ENCODE data around the gene DAB2IP. TPM values are rescaled to one million over a fixed set of nuclear protein-coding genes. Genes with fewer than 3 reads are reported as not detected.

Gene DAB2IP
- total and polyA plus RNA-seq, 2 donors (not counting 1 experiment from before 2014, with no cell fraction given): 14.6 to 16.5 TPM

- H3K4me1 ChIP-seq (ENCODE audit: control insufficient read depth, extremely low read depth, insufficient read depth, low read length): peaks cover 6% of the 10 kb centered on the region
- H3K4me2 ChIP-seq (ENCODE audit: extremely low read depth, insufficient read depth, low read length): no peak overlapping the region
- no peak for DNase-seq (ENCODE audit: low read depth in 2 of 2)
- H4K20me1 ChIP-seq (ENCODE audit: control insufficient read depth, extremely low read depth, insufficient read depth, low read length): no peaks in the 10 kb centered on the region
- TF ChIP-seq EZH2 (IDR thresholded peaks at IDR 0.05; ENCODE audit: low read length, missing control alignments): no peak
- no peak for TF ChIP-seq CTCF (conservative IDR thresholded peaks at IDR 0.05 in 1 of 2, IDR thresholded peaks at IDR 0.05 in 1 of 2; ENCODE audit: low read depth in 1 of 2, low read length in 2 of 2)
- H3K4me3 ChIP-seq (replicated peaks in 1 of 4; ENCODE audit: control extremely low read depth in 1 of 4, insufficient read depth in 1 of 4, low read depth in 3 of 4, low read length in 4 of 4): no peak overlapping the region
- H2AFZ ChIP-seq (ENCODE audit: low read length): no peak overlapping the region
- no peak overlapping the region for H3K9ac ChIP-seq (ENCODE audit: insufficient read depth, low read length)
- H3K27ac ChIP-seq (ENCODE audit: insufficient read depth, low read length): no peak overlapping the region
- H3K36me3 ChIP-seq (ENCODE audit: control insufficient read depth, insufficient read depth, low read length): no peaks in the 10 kb centered on the region
- no peaks in the 10 kb centered on the region for H3K79me2 ChIP-seq (ENCODE audit: control insufficient read depth, insufficient read depth, low read length)
- peaks cover 10% of the 10 kb centered on the region for H3K27me3 ChIP-seq (ENCODE audit: control insufficient read depth, insufficient read depth, low read length)
- no peaks in the 10 kb centered on the region for H3K9me3 ChIP-seq (ENCODE audit: control insufficient read depth, insufficient read depth, low read depth, low read length)
Measured at GRCh38 chr9:121604654-121605053, 46.8 kb upstream of the DAB2IP start.

- Histone ChIP-seq H3K4me3 (replicated peaks in 1 of 4; ENCODE audit: control extremely low read depth in 1 of 4, insufficient read depth in 1 of 4, low read depth in 3 of 4, low read length in 4 of 4) (no peak overlapping the region), H3K36me3 (ENCODE audit: control insufficient read depth, insufficient read depth, low read length) (no peaks in the 10 kb centered on the region), H3K27ac (ENCODE audit: insufficient read depth, low read length) (peak overlapping the region; percentile 13), H2AFZ (ENCODE audit: low read length) (no peak overlapping the region), H4K20me1 (ENCODE audit: control insufficient read depth, extremely low read depth, insufficient read depth, low read length) (no peaks in the 10 kb centered on the region), H3K4me1 (ENCODE audit: control insufficient read depth, extremely low read depth, insufficient read depth, low read length) (peaks cover 6% of the 10 kb centered on the region), H3K9me3 (ENCODE audit: control insufficient read depth, insufficient read depth, low read depth, low read length) (no peaks in the 10 kb centered on the region), H3K79me2 (ENCODE audit: control insufficient read depth, insufficient read depth, low read length) (no peaks in the 10 kb centered on the region), H3K4me2 (ENCODE audit: extremely low read depth, insufficient read depth, low read length) (no peak overlapping the region), H3K9ac (ENCODE audit: insufficient read depth, low read length) (no peak overlapping the region), H3K27me3 (ENCODE audit: control insufficient read depth, insufficient read depth, low read length) (no peaks in the 10 kb centered on the region)
- peak in 1 of 2 donors; percentile 53 for DNase-seq (ENCODE audit: low read depth in 2 of 2)
- TF ChIP-seq CTCF (conservative IDR thresholded peaks at IDR 0.05 in 1 of 2, IDR thresholded peaks at IDR 0.05 in 1 of 2; ENCODE audit: low read depth in 1 of 2, low read length in 2 of 2): no peak
- no peak for TF ChIP-seq EZH2 (IDR thresholded peaks at IDR 0.05; ENCODE audit: low read length, missing control alignments)
Measured at GRCh38 chr9:121607434-121608167, 43.8 kb upstream of the DAB2IP start.

- TF ChIP-seq EZH2 (IDR thresholded peaks at IDR 0.05; ENCODE audit: low read length, missing control alignments): no peak
- no peak for TF ChIP-seq CTCF (conservative IDR thresholded peaks at IDR 0.05 in 1 of 2, IDR thresholded peaks at IDR 0.05 in 1 of 2; ENCODE audit: low read depth in 1 of 2, low read length in 2 of 2)
- no peak overlapping the region for H2AFZ ChIP-seq (ENCODE audit: low read length)
- H3K9me3 ChIP-seq (ENCODE audit: control insufficient read depth, insufficient read depth, low read depth, low read length): no peaks in the 10 kb centered on the region
- H3K79me2 ChIP-seq (ENCODE audit: control insufficient read depth, insufficient read depth, low read length): no peaks in the 10 kb centered on the region
- H3K4me2 ChIP-seq (ENCODE audit: extremely low read depth, insufficient read depth, low read length): no peak overlapping the region
- no peaks in the 10 kb centered on the region for H4K20me1 ChIP-seq (ENCODE audit: control insufficient read depth, extremely low read depth, insufficient read depth, low read length)
- H3K4me1 ChIP-seq (ENCODE audit: control insufficient read depth, extremely low read depth, insufficient read depth, low read length): peaks cover 6% of the 10 kb centered on the region
- no peaks in the 10 kb centered on the region for H3K36me3 ChIP-seq (ENCODE audit: control insufficient read depth, insufficient read depth, low read length)
- no peaks in the 10 kb centered on the region for H3K27me3 ChIP-seq (ENCODE audit: control insufficient read depth, insufficient read depth, low read length)
- no peak overlapping the region for H3K9ac ChIP-seq (ENCODE audit: insufficient read depth, low read length)
- no peak overlapping the region for H3K4me3 ChIP-seq (replicated peaks in 1 of 4; ENCODE audit: control extremely low read depth in 1 of 4, insufficient read depth in 1 of 4, low read depth in 3 of 4, low read length in 4 of 4)
- no peak for DNase-seq (ENCODE audit: low read depth in 2 of 2)
- H3K27ac ChIP-seq (ENCODE audit: insufficient read depth, low read length): no peak overlapping the region
Measured at GRCh38 chr9:121608168-121608853, 43.1 kb upstream of the DAB2IP start.
